GM12878 (cell line): Measurements from ENCODE around the gene ORAI1. TPM values are rescaled to one million over a fixed set of nuclear protein-coding genes. Genes with fewer than 3 reads are reported as not detected.

Experiments
- ATF3 ChIP-seq: IDR thresholded peaks from 2 replicates; pipeline ENCODE4 v1.6.1; 2011; ENCODE audit warnings: low read depth, mild to moderate bottlenecking, low read length, moderate library complexity, borderline replicate concordance; ENCODE audit errors: extremely low read depth
- BRCA1 ChIP-seq: IDR thresholded peaks from 2 replicates; pipeline ENCODE4 v1.6.1; 2011; ENCODE audit warnings: low read depth, low read length, improper control_type of control experiment
- CBX5 ChIP-seq: sonication (generic); IDR thresholded peaks from 2 replicates; pipeline ENCODE4 v1.6.1; 2016; ENCODE audit warnings: low read depth, moderate library complexity, mild to moderate bottlenecking, inconsistent platforms
- CTCF ChIP-seq, 3 experiments: IDR thresholded peaks in 2 of 3; conservative IDR thresholded peaks in 1 of 3; 2 replicates each; pipeline ENCODE4 v1.5.1; 2011; ENCODE audit warnings: low read depth in 3 of 3, low read length in 3 of 3, mild to moderate bottlenecking in 3 of 3, control low read depth in 2 of 3, moderate library complexity in 2 of 3, inconsistent platforms in 1 of 3, mixed read lengths in 1 of 3; ENCODE audit not compliant: control insufficient read depth in 2 of 3, insufficient read depth in 1 of 3; ENCODE audit errors: extremely low read depth in 1 of 3
- CUX1 ChIP-seq: IDR thresholded peaks from 2 replicates; pipeline ENCODE4 v1.6.1; 2012; ENCODE audit warnings: improper control_type of control experiment, low read depth, low read length; ENCODE audit not compliant: insufficient replicate concordance
- EGR1 ChIP-seq, 2 experiments: IDR thresholded peaks; 1 replicate in 1 of 2; 2 replicates in 1 of 2; pipeline ENCODE4 v1.6.1; 2011 to 2012; ENCODE audit warnings: low read depth in 2 of 2, low read length in 2 of 2, borderline replicate concordance in 1 of 2, mild to moderate bottlenecking in 1 of 2, moderate library complexity in 1 of 2
- GABPA ChIP-seq: IDR thresholded peaks from 2 replicates; pipeline ENCODE4 v1.6.1; 2014; ENCODE audit warnings: antibody characterized with exemption, low read depth, mild to moderate bottlenecking, inconsistent platforms
- GATAD2B ChIP-seq: fragments of 450-650 bp; conservative IDR thresholded peaks from 2 replicates; pipeline ENCODE4 v1.6.1; 2017; ENCODE audit warnings: low read depth, mild to moderate bottlenecking, moderate library complexity
- MTA2 ChIP-seq: fragments of 450-650 bp; IDR thresholded peaks from 2 replicates; pipeline ENCODE4 v1.6.1; 2016; ENCODE audit warnings: low read depth, mild to moderate bottlenecking, moderate library complexity
- MTA3 ChIP-seq: IDR thresholded peaks from 2 replicates; pipeline ENCODE4 v1.6.1; 2012; ENCODE audit warnings: low read length, inconsistent platforms, borderline replicate concordance
- MXI1 ChIP-seq: fragments of 150-350 bp; IDR thresholded peaks from 2 replicates; pipeline ENCODE4 v1.6.1; 2011; ENCODE audit warnings: low read depth, mild to moderate bottlenecking, inconsistent platforms, low read length, improper control_type of control experiment
- PML ChIP-seq: IDR thresholded peaks from 2 replicates; pipeline ENCODE4 v1.6.1; 2012; ENCODE audit warnings: low read length, inconsistent platforms
- POLR2A ChIP-seq: IDR thresholded peaks from 2 replicates; pipeline ENCODE4 v1.6.1; 2011; ENCODE audit warnings: low read depth, mild to moderate bottlenecking, low read length
- POU2F2 ChIP-seq: IDR thresholded peaks from 3 replicates; pipeline ENCODE4 v1.6.1; 2011; ENCODE audit warnings: low read depth, mild to moderate bottlenecking, low read length, borderline replicate concordance
- RUNX3 ChIP-seq: IDR thresholded peaks from 2 replicates; pipeline ENCODE4 v1.6.1; 2012; ENCODE audit warnings: low read length, inconsistent platforms
- SIN3A ChIP-seq: IDR thresholded peaks from 2 replicates; pipeline ENCODE4 v1.6.1; 2012; ENCODE audit warnings: low read depth, low read length, improper control_type of control experiment
- SMAD1 ChIP-seq: fragments of 450-650 bp; IDR thresholded peaks from 2 replicates; pipeline ENCODE4 v1.6.1; 2018; ENCODE audit warnings: mild to moderate bottlenecking, low read depth; ENCODE audit not compliant: partially characterized antibody
- SREBF2 ChIP-seq: IDR thresholded peaks from 2 replicates; pipeline ENCODE4 v1.6.1; 2012; ENCODE audit warnings: mild to moderate bottlenecking, low read length
- STAT3 ChIP-seq: IDR thresholded peaks from 2 replicates; pipeline ENCODE4 v1.6.1; 2011; ENCODE audit warnings: low read depth, low read length, improper control_type of control experiment
- TCF3 ChIP-seq: IDR thresholded peaks from 2 replicates; pipeline ENCODE4 v1.6.1; 2012; ENCODE audit warnings: low read depth, mild to moderate bottlenecking, low read length, borderline replicate concordance; ENCODE audit not compliant: insufficient read depth
- ZNF207 ChIP-seq: fragments of 450-650 bp; IDR thresholded peaks from 2 replicates; pipeline ENCODE4 v1.6.1; 2014; ENCODE audit warnings: antibody characterized with exemption, mild to moderate bottlenecking, borderline replicate concordance
- ZNF24 ChIP-seq: fragments of 450-650 bp; IDR thresholded peaks from 2 replicates; pipeline ENCODE4 v1.6.1; 2017; ENCODE audit warnings: antibody characterized with exemption, mild to moderate bottlenecking
- ZSCAN29 ChIP-seq: fragments of 450-650 bp; IDR thresholded peaks from 2 replicates; pipeline ENCODE4 v1.6.1; 2017; ENCODE audit warnings: mild to moderate bottlenecking, moderate library complexity
- polyA plus RNA-seq, 11 experiments: library from polyadenylated mRNA; depleted of rRNA in 4 of 11; unstranded in 6 of 11; stranded (reverse) in 5 of 11; fragments of >200 nt; fragmentation: Nextera tagmentation in 4 of 11; fragmentation: Illumina TruSeq in 1 of 11; extraction: Ambion mirVana in 4 of 11; extraction: Trizol in 1 of 11; gene quantifications; 1 replicate in 1 of 11; 2 replicates in 10 of 11; pipeline versions ENCODE4 v1.2.1 to v1.2.3, GENCODE V29; 2011 to 2016; ENCODE audit warnings: inconsistent platforms in 2 of 11, missing spikeins in 2 of 11, low read depth in 1 of 11
- total RNA-seq, 4 experiments: library from RNA; depleted of rRNA in 3 of 4; stranded (reverse); fragments of >200 nt in 3 of 4; fragmentation: Illumina TruSeq in 1 of 4; extraction: Trizol in 1 of 4; gene quantifications; 2 replicates each; pipeline versions ENCODE4 v1.2.1 to v1.2.3, GENCODE V29; 2013 to 2021

The ORAI1 gene
- total and polyA plus RNA-seq, 10 of the 15 experiments (the other 5 are each of a cell fraction or from before 2014, with no cell fraction given): 5.5 to 33.1 (median 11.8) TPM

GRCh38 chr12:121580959-121581685 is 45.2 kb upstream of the ORAI1 start, which contains the start of gene KDM2B (continued):
- 0 out of 2 replicates have a peak, but pooled peaks have one; percentile 39 for TF ChIP-seq GABPA
- 0 out of 6 replicates have a peak, but pooled peaks of 1 of the 3 experiments have one; percentile 1 for TF ChIP-seq CTCF (IDR thresholded peaks at IDR 0.05 in 2 of 3, conservative IDR thresholded peaks at IDR 0.05 in 1 of 3; ENCODE audit: control insufficient read depth in 2 of 3, extremely low read depth in 1 of 3, insufficient read depth in 1 of 3, low read depth in 3 of 3, low read length in 3 of 3)
- TF ChIP-seq MTA2: no peak
- no peak for TF ChIP-seq GATAD2B
- TF ChIP-seq CBX5: no peak
- no peak for TF ChIP-seq ZNF207
- TF ChIP-seq ATF3: no peak
- TF ChIP-seq EGR1 (IDR thresholded peaks at IDR 0.05; ENCODE audit: borderline replicate concordance in 1 of 2, low read depth in 2 of 2, low read length in 2 of 2): 0 out of 3 replicates have a peak, but pooled peaks of 1 of the 2 experiments have one; percentile 16
- TF ChIP-seq MTA3: no peak
- no peak for TF ChIP-seq POLR2A
- TF ChIP-seq TCF3: no peak
- TF ChIP-seq POU2F2: no peak
- TF ChIP-seq SMAD1: no peak
- TF ChIP-seq SIN3A: peak; percentile 40; the same call in 1 of the 2 replicates
- TF ChIP-seq ZSCAN29: no peak
- peak; percentile 82 for TF ChIP-seq ZNF24
- no peak for TF ChIP-seq CUX1
- TF ChIP-seq SREBF2: no peak
- no peak for TF ChIP-seq BRCA1
- no peak for TF ChIP-seq PML
- no peak for TF ChIP-seq MXI1
- TF ChIP-seq STAT3: no peak
- peak; percentile 9; the same call in 1 of the 2 replicates for TF ChIP-seq RUNX3
